K562 (cell line): ENCODE measurements around the gene RNF144A. TPM values are rescaled to one million over a fixed set of nuclear protein-coding genes. Genes with fewer than 3 reads are reported as not detected.
A peak's percentile ranks its signal among the peaks of the same experiment; 100 is the strongest.

Source experiments
- ATAC-seq: fragments of 200-7000 bp; cut with Tn5 transposase; 3 replicates; pipeline ENCODE4 v1.9.1; 2020; ENCODE audit warnings: moderate library complexity
- BruUV-seq: library from RNA; stranded (reverse); fragments of 400-500 nt; replicated peaks from 2 replicates; lab custom pipeline; 2021; lab: Mats Ljungman, UMichigan
- CTCF ChIA-PET: fragments of 300-600 bp; formaldehyde crosslinking; extraction: SDS; loops from one replicate; lab custom pipeline; 2021; ENCODE audit warnings: low intra/inter-chr PET ratio; lab: Yijun Ruan, JAX
- POLR2A ChIA-PET: fragments of 300-600, 350-650 bp; sonication (Branson Sonifier 250); formaldehyde crosslinking; extraction: SDS; loops from one replicate; lab custom pipeline; 2021; ENCODE audit warnings: antibody characterized with exemption, inconsistent platforms; lab: Yijun Ruan, JAX
- DNase-seq, 4 experiments: peaks; one replicate each; pipeline versions ENCODE4 v3.0.0 to v3.0.0-alpha.2; 2011 to 2018; ENCODE audit warnings: low spot score in 3 of 4, mixed read lengths in 3 of 4; ENCODE audit errors: extremely low read depth in 1 of 4
- FAIRE-seq: peaks from 2 replicates; lab custom pipeline; 2011; peaks lifted over from hg19 to GRCh38; lab: Jason Lieb, UNC
- H2AFZ ChIP-seq: 2 replicates; pipeline ENCODE4 v1.6.0; 2011; ENCODE audit warnings: low read depth, low read length, control low read depth, inconsistent platforms
- H3K27ac ChIP-seq: fragments of 200-600 bp; 3 replicates; pipeline ENCODE4 v1.8.0; 2011; ENCODE audit warnings: low read depth, mild to moderate bottlenecking, control low read depth, inconsistent platforms, low read length, moderate library complexity, mixed read lengths; ENCODE audit errors: extremely low read depth
- H3K27me3 ChIP-seq, 2 experiments: fragments of 300-600 bp in 1 of 2; 2 replicates in 1 of 2; 3 replicates in 1 of 2; pipeline versions ENCODE4 v1.6.0 to v1.8.0; 2011; ENCODE audit warnings: inconsistent platforms in 2 of 2, low read length in 2 of 2, mild to moderate bottlenecking in 1 of 2, mixed read lengths in 1 of 2, moderate library complexity in 1 of 2; ENCODE audit not compliant: control insufficient read depth in 2 of 2, insufficient read depth in 2 of 2
- H3K36me3 ChIP-seq: fragments of 300-600 bp; 3 replicates; pipeline ENCODE4 v1.8.0; 2011; ENCODE audit warnings: mild to moderate bottlenecking, low read length, inconsistent platforms; ENCODE audit not compliant: control insufficient read depth, insufficient read depth
- H3K4me1 ChIP-seq, 2 experiments: fragments of 200-600 bp in 1 of 2; replicated peaks in 1 of 2; 2 replicates in 1 of 2; 3 replicates in 1 of 2; pipeline versions ENCODE4 v1.5.1 to v1.8.0; 2011; ENCODE audit warnings: inconsistent platforms in 2 of 2, low read length in 2 of 2, mild to moderate bottlenecking in 1 of 2, mixed read lengths in 1 of 2, moderate library complexity in 1 of 2; ENCODE audit not compliant: control insufficient read depth in 2 of 2, insufficient read depth in 2 of 2
- H3K4me2 ChIP-seq: 2 replicates; pipeline ENCODE4 v1.6.1; 2011; ENCODE audit warnings: low read length, control low read depth, inconsistent platforms, mixed read lengths; ENCODE audit not compliant: insufficient read depth
- H3K4me3 ChIP-seq: fragments of 200-600 bp; sonication (generic), shearing (Covaris generic); 2 replicates; pipeline ENCODE4 v1.5.1; 2016; ENCODE audit warnings: control low read depth, inconsistent platforms
- H3K79me2 ChIP-seq: fragments of 200-600 bp; 3 replicates; pipeline ENCODE4 v1.8.0; 2011; ENCODE audit warnings: low read length, inconsistent platforms; ENCODE audit not compliant: control insufficient read depth, insufficient read depth
- H3K9ac ChIP-seq, 2 experiments: 2 replicates each; pipeline versions ENCODE4 v1.6.0 to v1.6.1; 2011; ENCODE audit warnings: low read depth in 2 of 2, low read length in 2 of 2, control low read depth in 1 of 2, inconsistent platforms in 1 of 2, mild to moderate bottlenecking in 1 of 2, mixed read lengths in 1 of 2; ENCODE audit not compliant: insufficient read depth in 1 of 2
- H3K9me1 ChIP-seq: one replicate; pipeline ENCODE4 v1.6.0; 2011; ENCODE audit warnings: inconsistent platforms, mild to moderate bottlenecking, low read length, moderate library complexity; ENCODE audit not compliant: control insufficient read depth, insufficient read depth
- H3K9me3 ChIP-seq: replicated peaks from 2 replicates; pipeline ENCODE4 v1.5.1; 2011; ENCODE audit warnings: low read depth, low read length, inconsistent platforms; ENCODE audit not compliant: control insufficient read depth, insufficient read depth
- H4K20me1 ChIP-seq: replicated peaks from 2 replicates; pipeline ENCODE4 v1.6.1; 2011; ENCODE audit warnings: low read length, inconsistent platforms, mixed read lengths; ENCODE audit not compliant: control insufficient read depth, insufficient read depth
- ARID1B ChIP-seq: fragments of 450-650 bp; IDR thresholded peaks from 2 replicates; pipeline ENCODE4 v1.6.1; 2016; ENCODE audit warnings: antibody characterized with exemption, mild to moderate bottlenecking, inconsistent platforms
- CBFA2T2 ChIP-seq: fragments of 450-650 bp; conservative IDR thresholded peaks from 2 replicates; pipeline ENCODE4 v1.6.1; 2017; ENCODE audit warnings: mild to moderate bottlenecking
- EP300 ChIP-seq: IDR thresholded peaks from 2 replicates; pipeline ENCODE4 v1.6.1; 2012; ENCODE audit warnings: low read length, improper control_type of control experiment
- FOXA1 ChIP-seq: fragments of 450-650 bp; IDR thresholded peaks from 2 replicates; pipeline ENCODE4 v1.6.1; 2016; ENCODE audit warnings: mild to moderate bottlenecking, borderline replicate concordance
- GATA2 ChIP-seq: sonication (generic); formaldehyde crosslinking; IDR thresholded peaks from 2 replicates; pipeline ENCODE4 v1.4.0; 2020; ENCODE audit warnings: mild to moderate bottlenecking, missing genetic modification reagents
- HDAC1 ChIP-seq, 2 experiments: fragments of 450-650 bp; IDR thresholded peaks; 2 replicates each; pipeline ENCODE4 v1.6.1; 2016 to 2017; ENCODE audit warnings: inconsistent platforms in 1 of 2, mild to moderate bottlenecking in 1 of 2, moderate library complexity in 1 of 2
- KDM1A ChIP-seq, 2 experiments: fragments of 450-650 bp; IDR thresholded peaks; 2 replicates each; pipeline ENCODE4 v1.6.1; 2016; ENCODE audit warnings: mild to moderate bottlenecking in 2 of 2
- MECOM ChIP-seq: fragments of 250-450 bp; sonication (Bioruptor Pico); IDR thresholded peaks from 2 replicates; pipeline ENCODE4 v1.8.0; 2022; ENCODE audit warnings: inconsistent platforms
- NFIC ChIP-seq: fragments of 450-650 bp; IDR thresholded peaks from 2 replicates; pipeline ENCODE4 v1.6.1; 2017; ENCODE audit warnings: mild to moderate bottlenecking, inconsistent platforms
- SMARCA4 ChIP-seq: fragments of 450-650 bp; IDR thresholded peaks from 2 replicates; pipeline ENCODE4 v1.6.1; 2016
- WGBS: fragments of 100-300 bp; shearing (Covaris generic); methylation state at CpG from one replicate; pipeline ENCODE4 v1.1.6; 2016; ENCODE audit warnings: low coverage, mixed read lengths; ENCODE audit not compliant: insufficient coverage; ENCODE audit errors: missing lambda C conversion rate; 5-methylcytosine and 5-hydroxymethylcytosine counted together
- in situ Hi-C: fragments of 300-500 bp; cut with MboI; formaldehyde crosslinking; loops from 4 replicates; pipeline ENCODE4 v1.15.0; 2018; ENCODE audit warnings: inconsistent platforms, mixed read lengths
- intact Hi-C: fragments of 100-400 bp; cut with micrococcal nuclease; formaldehyde crosslinking; loops from 2 replicates; pipeline ENCODE4 v1.14.2; 2022
- polyA plus RNA-seq, 8 experiments: library from polyadenylated mRNA; depleted of rRNA in 4 of 8; stranded (reverse) in 5 of 8; unstranded in 3 of 8; fragments of >200 nt; fragmentation: Nextera tagmentation in 2 of 8; fragmentation: Illumina TruSeq in 1 of 8; extraction: Ambion mirVana in 2 of 8; extraction: Trizol in 1 of 8; gene quantifications; 2 replicates each; pipeline versions ENCODE4 v1.2.1 to v1.2.3, GENCODE V29; 2011 to 2014; ENCODE audit warnings: inconsistent platforms in 1 of 8, missing spikeins in 1 of 8
- total RNA-seq, 7 experiments: library from RNA; depleted of rRNA in 6 of 7; stranded (reverse); fragments of >200 nt in 6 of 7; fragmentation: Illumina TruSeq in 2 of 7; extraction: Trizol in 2 of 7; gene quantifications; 2 replicates each; pipeline versions ENCODE4 v1.2.1 to v1.2.3, GENCODE V29; 2011 to 2021; ENCODE audit warnings: low replicate concordance in 1 of 7
- TF ChIP-seq, protein P1 (sequence below), 2 experiments: fragments of 150-350 bp in 1 of 2; IDR thresholded peaks; 2 replicates each; pipeline ENCODE4 v1.6.1; 2012 to 2016; ENCODE audit warnings: low read depth in 2 of 2, low read length in 2 of 2, mild to moderate bottlenecking in 1 of 2, moderate library complexity in 1 of 2
- TF ChIP-seq, protein P2 (sequence below): fragments of 450-650 bp; formaldehyde crosslinking; IDR thresholded peaks from 2 replicates; pipeline ENCODE4 v1.4.0; 2020; ENCODE audit warnings: mild to moderate bottlenecking, mixed read lengths
- TF ChIP-seq, protein P3 (sequence below): sonication (generic); formaldehyde crosslinking; IDR thresholded peaks from 2 replicates; pipeline ENCODE4 v1.8.0; 2023; ENCODE audit warnings: mild to moderate bottlenecking, missing genetic modification reagents

Gene RNF144A
- total and polyA plus RNA-seq, 9 of the 15 experiments (the other 6 are each of a cell fraction or from before 2014, with no cell fraction given): 0.96 to 11.3 (median 6.2) TPM

DNA sequence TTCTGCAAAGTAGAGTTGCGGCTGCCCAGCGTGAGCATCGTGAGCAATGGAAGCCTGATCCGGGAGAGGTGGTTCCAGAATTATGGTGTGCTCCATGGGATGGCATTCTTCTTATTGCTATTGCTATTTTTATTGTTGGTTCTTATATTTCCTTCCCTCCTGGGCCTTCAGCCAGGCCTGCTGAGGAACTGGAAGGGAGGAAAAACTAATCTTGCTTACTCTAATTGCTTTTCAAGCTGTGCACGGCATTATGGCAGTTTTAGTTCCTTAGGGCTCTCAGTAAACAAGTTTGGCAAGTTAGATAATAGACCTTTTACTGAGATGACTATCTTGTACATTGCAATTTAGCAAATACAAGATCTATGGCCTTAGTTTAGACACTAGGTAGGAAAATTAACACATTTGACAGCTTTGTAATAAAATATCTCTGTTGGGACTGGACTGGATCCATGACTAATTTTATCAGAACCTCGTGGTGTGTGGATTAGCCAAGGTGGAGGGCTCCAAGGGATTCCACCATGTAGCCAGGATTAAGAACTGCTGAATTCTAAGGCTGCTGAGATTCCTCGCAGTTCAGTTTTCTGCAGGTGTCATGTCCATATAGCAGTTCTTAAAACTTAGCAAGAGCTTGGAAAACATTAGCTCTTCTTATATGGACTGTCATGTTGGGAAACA is 33.6 kb upstream of the RNF144A start:
- H3K9ac ChIP-seq: no peak overlapping the region
- in situ Hi-C loops: no loop called here
- H3K9me3 ChIP-seq: peaks cover 12% of the 10 kb centered on the region
- no peak for FAIRE-seq
- no peak overlapping the region for H3K4me3 ChIP-seq
- no peaks in the 10 kb centered on the region for H4K20me1 ChIP-seq
- intact Hi-C loops: no loop called here
- H3K36me3 ChIP-seq: no peaks in the 10 kb centered on the region
- no peak overlapping the region for H3K4me2 ChIP-seq
- H3K27ac ChIP-seq: no peak overlapping the region
- no peaks in the 10 kb centered on the region for H3K79me2 ChIP-seq
- ChIA-PET POLR2A (interaction anchor here (0.6 to 1.8 kb wide), 3 partner anchors 13 to 51 kb away, joined by 3 to 4 read pairs (median 3); no protein-coding TSS in a partner anchor), CTCF (no interaction called here)
- no peak for DNase-seq
- no peak for ATAC-seq
- 50% methylated on average over 7 of the region's 7 CpGs for WGBS
- H3K4me1 ChIP-seq: peaks cover 20 to 85% of the 10 kb centered on the region in 2 experiments
- no peaks in the 10 kb centered on the region for H3K9me1 ChIP-seq
- H2AFZ ChIP-seq: no peak overlapping the region
- no TSS peak for BruUV-seq
- H3K27me3 ChIP-seq: no peaks in the 10 kb centered on the region
- 0 out of 4 replicates have a peak, but pooled peaks of 1 of the 2 experiments have one; percentile 39 for TF ChIP-seq HDAC1 (IDR thresholded peaks at IDR 0.05)
- TF ChIP-seq ARID1B: peak; percentile 69
- TF ChIP-seq CBFA2T2: peak; percentile 46; the same call in 1 of the 2 replicates
- no peak for TF ChIP-seq FOXA1
- 0 out of 2 replicates have a peak, but pooled peaks have one; percentile 27 for TF ChIP-seq GATA2 (CRISPR knock-in tag)
- TF ChIP-seq, protein P1, sequence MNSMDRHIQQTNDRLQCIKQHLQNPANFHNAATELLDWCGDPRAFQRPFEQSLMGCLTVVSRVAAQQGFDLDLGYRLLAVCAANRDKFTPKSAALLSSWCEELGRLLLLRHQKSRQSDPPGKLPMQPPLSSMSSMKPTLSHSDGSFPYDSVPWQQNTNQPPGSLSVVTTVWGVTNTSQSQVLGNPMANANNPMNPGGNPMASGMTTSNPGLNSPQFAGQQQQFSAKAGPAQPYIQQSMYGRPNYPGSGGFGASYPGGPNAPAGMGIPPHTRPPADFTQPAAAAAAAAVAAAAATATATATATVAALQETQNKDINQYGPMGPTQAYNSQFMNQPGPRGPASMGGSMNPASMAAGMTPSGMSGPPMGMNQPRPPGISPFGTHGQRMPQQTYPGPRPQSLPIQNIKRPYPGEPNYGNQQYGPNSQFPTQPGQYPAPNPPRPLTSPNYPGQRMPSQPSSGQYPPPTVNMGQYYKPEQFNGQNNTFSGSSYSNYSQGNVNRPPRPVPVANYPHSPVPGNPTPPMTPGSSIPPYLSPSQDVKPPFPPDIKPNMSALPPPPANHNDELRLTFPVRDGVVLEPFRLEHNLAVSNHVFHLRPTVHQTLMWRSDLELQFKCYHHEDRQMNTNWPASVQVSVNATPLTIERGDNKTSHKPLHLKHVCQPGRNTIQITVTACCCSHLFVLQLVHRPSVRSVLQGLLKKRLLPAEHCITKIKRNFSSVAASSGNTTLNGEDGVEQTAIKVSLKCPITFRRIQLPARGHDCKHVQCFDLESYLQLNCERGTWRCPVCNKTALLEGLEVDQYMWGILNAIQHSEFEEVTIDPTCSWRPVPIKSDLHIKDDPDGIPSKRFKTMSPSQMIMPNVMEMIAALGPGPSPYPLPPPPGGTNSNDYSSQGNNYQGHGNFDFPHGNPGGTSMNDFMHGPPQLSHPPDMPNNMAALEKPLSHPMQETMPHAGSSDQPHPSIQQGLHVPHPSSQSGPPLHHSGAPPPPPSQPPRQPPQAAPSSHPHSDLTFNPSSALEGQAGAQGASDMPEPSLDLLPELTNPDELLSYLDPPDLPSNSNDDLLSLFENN (IDR thresholded peaks at IDR 0.05; ENCODE audit: low read depth in 2 of 2, low read length in 2 of 2): no peak
- no peak for TF ChIP-seq MECOM
- peak; percentile 57 to 70; a peak in 3 of 4 replicates for TF ChIP-seq KDM1A (IDR thresholded peaks at IDR 0.05)
- 0 out of 2 replicates have a peak, but pooled peaks have one; percentile 16 for TF ChIP-seq NFIC
- TF ChIP-seq SMARCA4: 0 out of 2 replicates have a peak, but pooled peaks have one; percentile 8
- TF ChIP-seq, protein P2, sequence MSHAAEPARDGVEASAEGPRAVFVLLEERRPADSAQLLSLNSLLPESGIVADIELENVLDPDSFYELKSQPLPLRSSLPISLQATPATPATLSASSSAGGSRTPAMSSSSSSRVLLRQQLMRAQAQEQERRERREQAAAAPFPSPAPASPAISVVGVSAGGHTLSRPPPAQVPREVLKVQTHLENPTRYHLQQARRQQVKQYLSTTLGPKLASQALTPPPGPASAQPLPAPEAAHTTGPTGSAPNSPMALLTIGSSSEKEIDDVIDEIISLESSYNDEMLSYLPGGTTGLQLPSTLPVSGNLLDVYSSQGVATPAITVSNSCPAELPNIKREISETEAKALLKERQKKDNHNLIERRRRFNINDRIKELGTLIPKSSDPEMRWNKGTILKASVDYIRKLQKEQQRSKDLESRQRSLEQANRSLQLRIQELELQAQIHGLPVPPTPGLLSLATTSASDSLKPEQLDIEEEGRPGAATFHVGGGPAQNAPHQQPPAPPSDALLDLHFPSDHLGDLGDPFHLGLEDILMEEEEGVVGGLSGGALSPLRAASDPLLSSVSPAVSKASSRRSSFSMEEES: no peak
- peak; percentile 67 for TF ChIP-seq EP300
- TF ChIP-seq, protein P3, sequence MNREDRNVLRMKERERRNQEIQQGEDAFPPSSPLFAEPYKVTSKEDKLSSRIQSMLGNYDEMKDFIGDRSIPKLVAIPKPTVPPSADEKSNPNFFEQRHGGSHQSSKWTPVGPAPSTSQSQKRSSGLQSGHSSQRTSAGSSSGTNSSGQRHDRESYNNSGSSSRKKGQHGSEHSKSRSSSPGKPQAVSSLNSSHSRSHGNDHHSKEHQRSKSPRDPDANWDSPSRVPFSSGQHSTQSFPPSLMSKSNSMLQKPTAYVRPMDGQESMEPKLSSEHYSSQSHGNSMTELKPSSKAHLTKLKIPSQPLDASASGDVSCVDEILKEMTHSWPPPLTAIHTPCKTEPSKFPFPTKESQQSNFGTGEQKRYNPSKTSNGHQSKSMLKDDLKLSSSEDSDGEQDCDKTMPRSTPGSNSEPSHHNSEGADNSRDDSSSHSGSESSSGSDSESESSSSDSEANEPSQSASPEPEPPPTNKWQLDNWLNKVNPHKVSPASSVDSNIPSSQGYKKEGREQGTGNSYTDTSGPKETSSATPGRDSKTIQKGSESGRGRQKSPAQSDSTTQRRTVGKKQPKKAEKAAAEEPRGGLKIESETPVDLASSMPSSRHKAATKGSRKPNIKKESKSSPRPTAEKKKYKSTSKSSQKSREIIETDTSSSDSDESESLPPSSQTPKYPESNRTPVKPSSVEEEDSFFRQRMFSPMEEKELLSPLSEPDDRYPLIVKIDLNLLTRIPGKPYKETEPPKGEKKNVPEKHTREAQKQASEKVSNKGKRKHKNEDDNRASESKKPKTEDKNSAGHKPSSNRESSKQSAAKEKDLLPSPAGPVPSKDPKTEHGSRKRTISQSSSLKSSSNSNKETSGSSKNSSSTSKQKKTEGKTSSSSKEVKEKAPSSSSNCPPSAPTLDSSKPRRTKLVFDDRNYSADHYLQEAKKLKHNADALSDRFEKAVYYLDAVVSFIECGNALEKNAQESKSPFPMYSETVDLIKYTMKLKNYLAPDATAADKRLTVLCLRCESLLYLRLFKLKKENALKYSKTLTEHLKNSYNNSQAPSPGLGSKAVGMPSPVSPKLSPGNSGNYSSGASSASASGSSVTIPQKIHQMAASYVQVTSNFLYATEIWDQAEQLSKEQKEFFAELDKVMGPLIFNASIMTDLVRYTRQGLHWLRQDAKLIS (CRISPR knock-in tag): 0 out of 2 replicates have a peak, but pooled peaks have one; percentile 21
